Fibroblast of villous mesenchyme (primary cell): ENCODE results near the gene GCN1. TPM values are rescaled to one million over a fixed set of nuclear protein-coding genes. Genes with fewer than 3 reads are reported as not detected.
"Not testable (repeated sequence)": the region's sequence is repeated elsewhere in the genome, so short reads cannot be mapped to it uniquely, and the experiment has no call there.

Experiments
- DNase-seq: peaks from one replicate; pipeline ENCODE4 v3.0.0-alpha.2; 2010; ENCODE audit warnings: low read depth
- H3K4me3 ChIP-seq: 2 replicates; pipeline ENCODE4 v1.5.1; 2011; ENCODE audit warnings: low read depth, mild to moderate bottlenecking, low read length
- total RNA-seq: library from RNA; depleted of rRNA; stranded (reverse); fragments of >200 nt; gene quantifications from 2 replicates; pipeline ENCODE4 v1.2.3, GENCODE V29; 2012
- TF ChIP-seq, protein P1 (sequence below): IDR thresholded peaks from 2 replicates; pipeline ENCODE4 v1.5.1; 2012; ENCODE audit warnings: low read depth, mild to moderate bottlenecking, low read length; ENCODE audit not compliant: insufficient read depth

GCN1 gene
- total RNA-seq, 1 donor: 210 TPM

DNA sequence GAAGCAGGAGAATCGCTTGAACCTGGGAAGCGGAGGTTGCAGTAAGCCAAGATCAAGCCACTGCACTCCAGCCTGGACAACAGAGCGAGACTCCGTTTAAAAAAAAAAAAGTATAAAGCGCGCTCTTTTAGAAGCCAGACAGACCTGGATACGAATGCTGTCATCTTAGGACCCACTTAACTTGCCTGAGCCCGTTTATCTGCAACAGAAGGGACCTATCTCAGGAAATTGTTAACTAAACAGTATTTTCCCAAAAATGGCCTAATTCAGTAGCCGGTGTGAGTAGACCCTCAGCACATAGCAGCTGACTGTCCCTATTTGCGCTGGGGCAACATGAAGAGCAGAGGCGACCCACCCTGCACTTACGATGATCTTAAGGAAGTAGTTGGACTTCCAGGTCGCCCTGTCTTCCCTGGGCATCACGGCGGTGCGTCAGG lies 5.9 kb upstream of the GCN1 start:
- H3K4me3 ChIP-seq: peak overlapping the region; percentile 99
- TF ChIP-seq, protein P1, sequence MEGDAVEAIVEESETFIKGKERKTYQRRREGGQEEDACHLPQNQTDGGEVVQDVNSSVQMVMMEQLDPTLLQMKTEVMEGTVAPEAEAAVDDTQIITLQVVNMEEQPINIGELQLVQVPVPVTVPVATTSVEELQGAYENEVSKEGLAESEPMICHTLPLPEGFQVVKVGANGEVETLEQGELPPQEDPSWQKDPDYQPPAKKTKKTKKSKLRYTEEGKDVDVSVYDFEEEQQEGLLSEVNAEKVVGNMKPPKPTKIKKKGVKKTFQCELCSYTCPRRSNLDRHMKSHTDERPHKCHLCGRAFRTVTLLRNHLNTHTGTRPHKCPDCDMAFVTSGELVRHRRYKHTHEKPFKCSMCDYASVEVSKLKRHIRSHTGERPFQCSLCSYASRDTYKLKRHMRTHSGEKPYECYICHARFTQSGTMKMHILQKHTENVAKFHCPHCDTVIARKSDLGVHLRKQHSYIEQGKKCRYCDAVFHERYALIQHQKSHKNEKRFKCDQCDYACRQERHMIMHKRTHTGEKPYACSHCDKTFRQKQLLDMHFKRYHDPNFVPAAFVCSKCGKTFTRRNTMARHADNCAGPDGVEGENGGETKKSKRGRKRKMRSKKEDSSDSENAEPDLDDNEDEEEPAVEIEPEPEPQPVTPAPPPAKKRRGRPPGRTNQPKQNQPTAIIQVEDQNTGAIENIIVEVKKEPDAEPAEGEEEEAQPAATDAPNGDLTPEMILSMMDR: no peak
- no peak for DNase-seq

GRCh38 chr12:120199595-120200306 lies 5.2 kb upstream of the GCN1 start:
- peak; percentile 95 for DNase-seq
- TF ChIP-seq, protein P1: no peak
- peak overlapping the region; percentile 99 for H3K4me3 ChIP-seq

DNA sequence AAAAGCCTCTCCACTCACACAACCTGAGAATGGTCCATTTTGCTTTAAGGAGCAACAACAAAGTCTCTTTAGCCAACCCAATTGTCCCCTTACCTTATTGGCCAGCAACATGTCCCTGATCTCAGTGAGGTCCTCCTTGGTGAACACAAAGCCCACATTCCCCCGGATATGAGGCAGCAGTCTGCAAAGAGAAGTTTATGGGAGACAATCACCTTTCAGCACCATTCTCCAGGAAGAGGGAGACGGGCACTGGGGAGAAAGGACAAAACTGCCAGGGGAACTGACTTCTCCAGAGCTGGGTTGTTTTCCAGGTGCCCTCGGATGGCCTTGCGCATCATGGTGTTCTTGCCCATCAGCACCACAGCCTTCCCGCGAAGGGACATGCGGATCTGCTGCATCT lies 4.5 kb upstream of the GCN1 start:
- no peak for DNase-seq
- TF ChIP-seq, protein P1: no peak
- peak overlapping the region; percentile 99 for H3K4me3 ChIP-seq

DNA sequence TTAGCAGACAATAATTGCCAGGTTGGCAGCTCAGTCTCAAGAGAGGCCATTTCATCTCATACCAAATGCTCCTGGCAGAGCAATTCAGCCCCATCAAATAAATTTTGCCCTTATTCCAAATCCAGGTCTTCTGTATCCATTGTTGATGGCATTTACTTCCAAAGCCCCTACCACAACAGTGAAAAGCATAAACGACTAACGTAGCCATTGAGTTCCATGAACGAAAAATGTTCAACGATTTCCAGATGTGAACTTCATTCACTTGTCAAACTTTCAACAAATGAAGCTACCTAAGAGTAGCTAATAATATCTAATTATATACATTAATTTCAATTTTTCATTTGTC lies 3.0 kb upstream of the GCN1 start:
- DNase-seq: no peak
- no peak overlapping the region for H3K4me3 ChIP-seq
- TF ChIP-seq, protein P1: no peak

DNA sequence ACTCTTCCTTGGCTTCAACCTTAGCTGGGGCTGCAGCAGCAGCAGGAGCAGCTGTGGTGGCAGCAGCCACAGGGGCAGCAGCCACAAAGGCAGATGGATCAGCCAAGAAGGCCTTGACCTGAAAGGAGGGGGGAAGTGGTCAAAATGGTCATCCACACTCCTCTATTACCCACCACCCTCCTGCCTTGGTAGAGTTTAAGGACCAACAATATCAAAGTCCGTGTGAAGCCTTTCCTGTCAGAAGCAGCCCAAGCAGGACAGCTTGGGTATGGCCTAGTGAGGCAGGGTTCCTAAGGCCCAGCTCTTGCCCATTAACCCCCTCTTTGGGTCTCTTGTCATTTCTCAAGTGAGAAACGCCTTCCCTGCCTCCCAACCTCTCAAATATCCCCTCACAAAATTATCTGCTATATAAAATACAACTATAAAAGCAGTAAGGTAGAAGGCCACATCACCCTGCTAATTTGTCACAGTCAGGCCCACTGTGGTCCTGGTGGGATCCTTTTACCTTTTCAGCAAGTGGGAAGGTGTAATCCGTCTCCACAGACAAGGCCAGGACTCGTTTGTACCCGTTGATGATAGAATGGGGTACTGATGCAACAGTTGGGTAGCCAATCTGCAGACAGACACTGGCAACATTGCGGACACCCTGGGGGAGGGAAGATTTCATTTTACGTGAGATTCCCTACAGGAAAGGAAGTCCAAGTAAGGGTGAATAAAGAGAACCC lies 2.5 kb upstream of the GCN1 start:
- not testable (repeated sequence) for H3K4me3 ChIP-seq, DNase-seq

DNA sequence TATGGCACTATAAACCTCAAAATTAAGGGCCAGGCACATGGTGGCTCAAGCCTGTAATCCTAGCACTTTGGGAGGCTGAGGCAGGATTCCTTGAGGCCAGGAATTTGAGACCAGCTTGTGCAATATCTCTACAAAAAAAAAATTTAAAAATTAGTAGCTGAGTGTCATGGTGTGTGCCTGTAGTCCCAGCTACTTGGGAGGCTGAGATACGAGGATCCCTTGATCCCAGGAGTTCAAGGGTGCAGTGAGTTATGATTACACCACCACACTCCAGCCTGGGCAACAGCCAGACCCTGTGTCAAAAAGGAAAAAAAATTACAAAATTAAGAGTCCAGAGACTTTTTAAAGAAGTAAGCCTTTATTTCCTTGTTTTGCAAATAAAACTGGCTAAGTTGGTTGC lies 1.8 kb upstream of the GCN1 start:
- peak; percentile 32 for DNase-seq
- no peak overlapping the region for H3K4me3 ChIP-seq
- TF ChIP-seq, protein P1: no peak

- TF ChIP-seq, protein P1: no peak
- peak overlapping the region; percentile 89 for H3K4me3 ChIP-seq
- no peak for DNase-seq
Observed at GRCh38 chr12:120194226-120194533, 335 bp downstream of the GCN1 start.

DNA sequence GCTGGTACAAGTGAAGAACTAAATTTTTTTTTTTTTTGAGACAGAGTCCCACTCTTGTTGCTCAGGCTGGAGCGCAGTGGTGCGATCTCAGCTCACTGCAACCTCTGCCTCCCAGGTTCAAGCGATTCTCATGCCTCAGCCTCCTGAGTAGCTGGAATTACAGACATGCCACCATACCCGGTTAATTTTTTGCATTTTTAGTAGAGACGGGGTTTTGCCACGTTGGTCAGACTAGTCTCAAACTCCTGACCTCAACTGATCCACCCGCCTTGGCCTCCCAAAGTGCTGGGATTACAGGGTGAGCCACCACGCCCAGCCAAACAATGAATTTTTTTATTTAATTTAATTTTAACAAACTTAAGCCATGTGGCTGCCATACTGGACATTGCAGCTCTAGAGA lies 1.2 kb downstream of the GCN1 start:
- peak overlapping the region; percentile 89 for H3K4me3 ChIP-seq
- not testable (repeated sequence) for DNase-seq
